IMR-90 (cell line): ENCODE results near the gene ARPC2.

ENCODE experiments used
- BHLHE40 ChIP-seq: fragments of 150-350 bp; IDR thresholded peaks from 2 replicates; pipeline ENCODE4 v1.6.1; 2016; ENCODE audit warnings: mild to moderate bottlenecking, low read depth, low read length
- CEBPB ChIP-seq: IDR thresholded peaks from 2 replicates; pipeline ENCODE4 v1.6.1; 2012; ENCODE audit warnings: low read depth, low read length, improper control_type of control experiment
- CHD1 ChIP-seq: IDR thresholded peaks from 2 replicates; pipeline ENCODE4 v1.6.1; 2012; ENCODE audit warnings: low read depth, low read length, improper control_type of control experiment
- CTCF ChIP-seq: conservative IDR thresholded peaks from 2 replicates; pipeline ENCODE4 v1.5.1; 2012; ENCODE audit warnings: mild to moderate bottlenecking, low read depth, low read length, improper control_type of control experiment
- ELK1 ChIP-seq: fragments of 150-350 bp; IDR thresholded peaks from 2 replicates; pipeline ENCODE4 v1.6.1; 2016; ENCODE audit warnings: low read depth, mild to moderate bottlenecking, low read length, moderate library complexity, borderline replicate concordance
- MXI1 ChIP-seq: IDR thresholded peaks from 2 replicates; pipeline ENCODE4 v1.6.1; 2012; ENCODE audit warnings: low read depth, mild to moderate bottlenecking, low read length, moderate library complexity, borderline replicate concordance
- NFE2L2 ChIP-seq: fragments of 150-350 bp; IDR thresholded peaks from 2 replicates; pipeline ENCODE4 v1.6.1; 2016; ENCODE audit warnings: low read depth, mild to moderate bottlenecking, low read length
- POLR2A ChIP-seq: IDR thresholded peaks from 2 replicates; pipeline ENCODE4 v1.6.1; 2012; ENCODE audit warnings: mild to moderate bottlenecking, low read depth, low read length
- RAD21 ChIP-seq: IDR thresholded peaks from 2 replicates; pipeline ENCODE4 v1.6.1; 2012; ENCODE audit warnings: low read length, improper control_type of control experiment
- RFX5 ChIP-seq: IDR thresholded peaks from 2 replicates; pipeline ENCODE4 v1.8.0; 2012; ENCODE audit warnings: low read depth, mild to moderate bottlenecking, low read length, moderate library complexity
- SMC3 ChIP-seq: fragments of 150-350 bp; IDR thresholded peaks from 2 replicates; pipeline ENCODE4 v1.6.1; 2016; ENCODE audit warnings: low read depth, mild to moderate bottlenecking, antibody characterized with exemption, low read length, moderate library complexity
- USF2 ChIP-seq: fragments of 150-350 bp; IDR thresholded peaks from 2 replicates; pipeline ENCODE4 v1.6.1; 2017; ENCODE audit warnings: mild to moderate bottlenecking, antibody characterized with exemption, low read length, low read depth

- TF ChIP-seq SMC3 (no peak), CEBPB (no peak), MXI1 (no peak), CTCF (no peak), POLR2A (no peak; the same call in 1 of the 2 replicates), NFE2L2 (no peak), BHLHE40 (no peak), ELK1 (no peak), RAD21 (no peak), USF2 (no peak), CHD1 (no peak), RFX5 (no peak)
Observed at GRCh38 chr2:218221000-218221399, 4.0 kb downstream of the ARPC2 start.
